K562 (cell line): ENCODE results near the gene LRRC25. TPM values are rescaled to one million over a fixed set of nuclear protein-coding genes. Genes with fewer than 3 reads are reported as not detected.

Experiments used
- ARID3A ChIP-seq: IDR thresholded peaks from 2 replicates; pipeline ENCODE4 v1.6.1; 2012; ENCODE audit warnings: low read depth, low read length, improper control_type of control experiment, borderline replicate concordance
- CHCHD3 ChIP-seq: fragments of 250-450 bp; sonication (Bioruptor Pico); IDR thresholded peaks from 2 replicates; pipeline ENCODE4 v2.1.2; 2022; ENCODE audit warnings: mild to moderate bottlenecking
- FOXJ3 ChIP-seq: sonication (generic); formaldehyde crosslinking; IDR thresholded peaks from 2 replicates; pipeline ENCODE4 v1.4.0; 2020; ENCODE audit warnings: mild to moderate bottlenecking, missing genetic modification reagents
- HDAC2 ChIP-seq: fragments of 450-650 bp; IDR thresholded peaks from 2 replicates; pipeline ENCODE4 v1.6.1; 2016; ENCODE audit warnings: mild to moderate bottlenecking
- HSF4 ChIP-seq: fragments of 250-450 bp; sonication (Bioruptor Pico); IDR thresholded peaks from 2 replicates; pipeline ENCODE4 v2.1.2; 2022; ENCODE audit warnings: mild to moderate bottlenecking, moderate library complexity, borderline replicate concordance
- LEF1 ChIP-seq: fragments of 450-650 bp; IDR thresholded peaks from 2 replicates; pipeline ENCODE4 v1.6.1; 2016; ENCODE audit warnings: mild to moderate bottlenecking
- MLX ChIP-seq, 2 experiments: fragments of 450-650 bp in 1 of 2; sonication (generic) in 1 of 2; formaldehyde crosslinking; conservative IDR thresholded peaks; 2 replicates each; pipeline versions ENCODE4 v1.4.0 to v1.8.1; 2020 to 2022; ENCODE audit warnings: mild to moderate bottlenecking in 1 of 2, missing genetic modification reagents in 1 of 2
- MYBL2 ChIP-seq, 2 experiments: fragments of 450-650 bp in 1 of 2; sonication (generic) in 1 of 2; formaldehyde crosslinking in 1 of 2; IDR thresholded peaks; 2 replicates each; pipeline versions ENCODE4 v1.6.1 to v1.8.1; 2017 to 2022; ENCODE audit warnings: borderline replicate concordance in 1 of 2, inconsistent platforms in 1 of 2, low read depth in 1 of 2, mild to moderate bottlenecking in 1 of 2, missing genetic modification reagents in 1 of 2, moderate library complexity in 1 of 2
- NBN ChIP-seq: fragments of 450-650 bp; IDR thresholded peaks from 2 replicates; pipeline ENCODE4 v1.6.1; 2016; ENCODE audit warnings: low read depth, mild to moderate bottlenecking
- REST ChIP-seq, 2 experiments: fragments of 450-650 bp; formaldehyde crosslinking in 1 of 2; IDR thresholded peaks; 2 replicates each; pipeline versions ENCODE4 v1.4.0 to v1.6.1; 2014 to 2020; ENCODE audit warnings: mild to moderate bottlenecking in 2 of 2, borderline replicate concordance in 1 of 2, low read depth in 1 of 2
- TARDBP ChIP-seq: fragments of 450-650 bp; IDR thresholded peaks from 2 replicates; pipeline ENCODE4 v1.6.1; 2016
- ZNF197 ChIP-seq: fragments of 200-800 bp; sonication (Bioruptor generic); IDR thresholded peaks from 2 replicates; pipeline ENCODE4 v1.6.1; 2016; ENCODE audit warnings: low read depth, missing genetic modification characterization, missing compliant biosample characterization
- ZNF3 ChIP-seq: fragments of 250-450 bp; sonication (Bioruptor Pico); IDR thresholded peaks from 2 replicates; pipeline ENCODE4 v1.5.0; 2021; ENCODE audit warnings: mild to moderate bottlenecking, moderate library complexity
- ZNF695 ChIP-seq: fragments of 450-650 bp; formaldehyde crosslinking; IDR thresholded peaks from 2 replicates; pipeline ENCODE4 v1.4.0; 2020; ENCODE audit warnings: mild to moderate bottlenecking, moderate library complexity
- ZNF75A ChIP-seq: fragments of 450-650 bp; formaldehyde crosslinking; IDR thresholded peaks from 2 replicates; pipeline ENCODE4 v1.4.0; 2020; ENCODE audit warnings: mild to moderate bottlenecking
- ZNF830 ChIP-seq: fragments of 250-450 bp; sonication (Bioruptor Pico); IDR thresholded peaks from 2 replicates; pipeline ENCODE4 v1.5.0; 2021; ENCODE audit warnings: mild to moderate bottlenecking
- polyA plus RNA-seq, 8 experiments: library from polyadenylated mRNA; depleted of rRNA in 4 of 8; stranded (reverse) in 5 of 8; unstranded in 3 of 8; fragments of >200 nt; fragmentation: Nextera tagmentation in 2 of 8; fragmentation: Illumina TruSeq in 1 of 8; extraction: Ambion mirVana in 2 of 8; extraction: Trizol in 1 of 8; gene quantifications; 2 replicates each; pipeline versions ENCODE4 v1.2.1 to v1.2.3, GENCODE V29; 2011 to 2014; ENCODE audit warnings: inconsistent platforms in 1 of 8, missing spikeins in 1 of 8
- total RNA-seq, 7 experiments: library from RNA; depleted of rRNA in 6 of 7; stranded (reverse); fragments of >200 nt in 6 of 7; fragmentation: Illumina TruSeq in 2 of 7; extraction: Trizol in 2 of 7; gene quantifications; 2 replicates each; pipeline versions ENCODE4 v1.2.1 to v1.2.3, GENCODE V29; 2011 to 2021; ENCODE audit warnings: low replicate concordance in 1 of 7

LRRC25 gene
- total and polyA plus RNA-seq, 9 of the 15 experiments (the other 6 are each of a cell fraction or from before 2014, with no cell fraction given), result 0.07 to 0.36 (median 0.10) TPM; not detected in 3

GRCh38 chr19:18418483-18419194 lies 21.2 kb upstream of the LRRC25 start (continued):
- TF ChIP-seq MYBL2 (IDR thresholded peaks at IDR 0.05; ENCODE audit: low read depth) (no peak), MYBL2 (CRISPR knock-in tag; IDR thresholded peaks at IDR 0.05; ENCODE audit: borderline replicate concordance) (no peak), REST (IDR thresholded peaks at IDR 0.05; ENCODE audit: borderline replicate concordance) (no peak), REST (CRISPR knock-in tag; IDR thresholded peaks at IDR 0.05; ENCODE audit: low read depth) (no peak), ZNF197 (no peak), TARDBP (peak; percentile 79; the same call in 1 of the 2 replicates), ZNF830 (CRISPR knock-in tag) (no peak), HSF4 (CRISPR knock-in tag) (no peak), MLX (CRISPR knock-in tag; conservative IDR thresholded peaks at IDR 0.05) (no peak; a peak in 1 of 4 replicates), ARID3A (no peak), FOXJ3 (CRISPR knock-in tag) (no peak), CHCHD3 (CRISPR knock-in tag) (no peak), ZNF695 (CRISPR knock-in tag) (no peak), ZNF3 (CRISPR knock-in tag) (no peak), LEF1 (no peak), HDAC2 (0 out of 2 replicates have a peak, but pooled peaks have one; percentile 75), NBN (peak; percentile 28; the same call in 1 of the 2 replicates), ZNF75A (no peak)
